Gastroesophageal sphincter (tissue), 4 donors: ENCODE data around the gene BTBD16. TPM values are rescaled to one million over a fixed set of nuclear protein-coding genes. Genes with fewer than 3 reads are reported as not detected.

Experiments
- ATAC-seq: fragments of 150-250 bp; one replicate; pipeline ENCODE4 v1.9.1; 2016; ENCODE audit warnings: mild to moderate bottlenecking, moderate library complexity
- H3K27ac ChIP-seq, 4 donors: fragments of 200-600 bp; sonication (generic) in 3 of 4; 1 replicate in 3 of 4; 2 replicates in 1 of 4; pipeline ENCODE4 v1.5.1; 2016 to 2019
- H3K27me3 ChIP-seq: fragments of 200-600 bp; sonication (generic); one replicate; pipeline ENCODE4 v1.5.1; 2019
- H3K36me3 ChIP-seq, 2 donors: fragments of 200-600 bp; sonication (generic); one replicate each; pipeline ENCODE4 v1.5.1; 2019; ENCODE audit warnings: control low read depth in 1 of 2
- H3K4me1 ChIP-seq, 3 donors: fragments of 200-600 bp; sonication (generic); 1 replicate in 2 of 3; 2 replicates in 1 of 3; pipeline ENCODE4 v1.5.1; 2016 to 2019; ENCODE audit warnings: control low read depth in 2 of 3
- H3K4me3 ChIP-seq, 2 donors: fragments of 200-600 bp; sonication (generic); one replicate each; pipeline ENCODE4 v1.5.1; 2019; ENCODE audit warnings: mild to moderate bottlenecking in 1 of 2, moderate library complexity in 1 of 2
- H3K9me3 ChIP-seq, 3 donors: fragments of 200-600 bp; sonication (generic); one replicate each; pipeline ENCODE4 v1.5.1; 2017 to 2019; ENCODE audit warnings: control low read depth in 2 of 3
- EP300 ChIP-seq: sonication (generic); formaldehyde crosslinking; IDR thresholded peaks from one replicate; pipeline ENCODE4 v1.6.1; 2017; ENCODE audit warnings: antibody characterized with exemption, mild to moderate bottlenecking
- POLR2A ChIP-seq, 2 donors: fragments of 450-650 bp; IDR thresholded peaks; one replicate each; pipeline ENCODE4 v1.6.1; 2017; ENCODE audit warnings: antibody characterized with exemption in 2 of 2, mild to moderate bottlenecking in 2 of 2, moderate library complexity in 1 of 2
- POLR2AphosphoS5 ChIP-seq: sonication (generic); formaldehyde crosslinking; IDR thresholded peaks from one replicate; pipeline ENCODE4 v1.6.1; 2017; ENCODE audit warnings: antibody characterized with exemption
- WGBS, 2 donors: methylation state at CpG; one replicate each; pipeline ENCODE4 v1.1.5; 2018; ENCODE audit warnings: low coverage in 1 of 2; 5-methylcytosine and 5-hydroxymethylcytosine counted together
- total RNA-seq, 4 donors: library from RNA; depleted of rRNA; stranded (reverse); fragments of >200 nt; gene quantifications; one replicate each; pipeline ENCODE4 v1.1.0, GENCODE V29; 2016
- TF ChIP-seq, protein P1 (sequence below), 4 experiments: fragments of 200-600 bp in 2 of 4; fragments of 450-650 bp in 2 of 4; sonication (generic) in 1 of 4; IDR thresholded peaks; one replicate each; pipeline ENCODE4 v1.5.1; 2017 to 2019; ENCODE audit warnings: antibody characterized with exemption in 4 of 4, mild to moderate bottlenecking in 2 of 4, moderate library complexity in 2 of 4

The BTBD16 gene
- total RNA-seq, 4 donors from 2014 or later = not detected

DNA sequence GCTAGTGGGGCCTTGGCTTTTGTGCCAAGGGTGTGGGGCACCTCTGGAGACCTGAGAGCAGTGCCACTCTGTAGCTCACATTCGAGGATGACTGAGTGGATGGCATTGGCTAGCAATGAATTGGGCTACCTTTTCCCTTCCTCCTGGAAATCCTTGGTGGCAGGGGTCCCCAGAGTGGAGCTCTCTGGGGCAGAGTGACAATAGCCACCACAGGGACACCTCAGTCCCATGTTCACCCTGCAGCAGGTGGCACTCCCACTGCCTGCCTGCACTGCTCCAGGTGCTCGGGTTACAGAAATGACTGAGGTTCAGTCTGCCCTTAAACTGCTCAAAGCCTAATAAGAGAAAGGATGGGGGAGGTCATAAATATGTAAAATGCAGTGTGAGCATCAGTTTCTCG, 17.8 kb downstream of the BTBD16 start:
- no peak overlapping the region for H3K27ac ChIP-seq
- H3K36me3 ChIP-seq = no peaks in the 10 kb centered on the region
- H3K4me3 ChIP-seq = no peak overlapping the region
- no peak for ATAC-seq
- no peaks in the 10 kb centered on the region for H3K4me1 ChIP-seq
- TF ChIP-seq POLR2AphosphoS5 = no peak
- TF ChIP-seq EP300 = no peak
- no peak for TF ChIP-seq POLR2A (IDR thresholded peaks at IDR 0.05)
- TF ChIP-seq, protein P1, sequence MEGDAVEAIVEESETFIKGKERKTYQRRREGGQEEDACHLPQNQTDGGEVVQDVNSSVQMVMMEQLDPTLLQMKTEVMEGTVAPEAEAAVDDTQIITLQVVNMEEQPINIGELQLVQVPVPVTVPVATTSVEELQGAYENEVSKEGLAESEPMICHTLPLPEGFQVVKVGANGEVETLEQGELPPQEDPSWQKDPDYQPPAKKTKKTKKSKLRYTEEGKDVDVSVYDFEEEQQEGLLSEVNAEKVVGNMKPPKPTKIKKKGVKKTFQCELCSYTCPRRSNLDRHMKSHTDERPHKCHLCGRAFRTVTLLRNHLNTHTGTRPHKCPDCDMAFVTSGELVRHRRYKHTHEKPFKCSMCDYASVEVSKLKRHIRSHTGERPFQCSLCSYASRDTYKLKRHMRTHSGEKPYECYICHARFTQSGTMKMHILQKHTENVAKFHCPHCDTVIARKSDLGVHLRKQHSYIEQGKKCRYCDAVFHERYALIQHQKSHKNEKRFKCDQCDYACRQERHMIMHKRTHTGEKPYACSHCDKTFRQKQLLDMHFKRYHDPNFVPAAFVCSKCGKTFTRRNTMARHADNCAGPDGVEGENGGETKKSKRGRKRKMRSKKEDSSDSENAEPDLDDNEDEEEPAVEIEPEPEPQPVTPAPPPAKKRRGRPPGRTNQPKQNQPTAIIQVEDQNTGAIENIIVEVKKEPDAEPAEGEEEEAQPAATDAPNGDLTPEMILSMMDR (IDR thresholded peaks at IDR 0.05) = no peak
- 60 to 80% methylated on average over 1 to 3 of the region's 3 CpGs for WGBS, 2 donors
- H3K9me3 ChIP-seq = no peaks in the 10 kb centered on the region
- no peaks in the 10 kb centered on the region for H3K27me3 ChIP-seq

DNA sequence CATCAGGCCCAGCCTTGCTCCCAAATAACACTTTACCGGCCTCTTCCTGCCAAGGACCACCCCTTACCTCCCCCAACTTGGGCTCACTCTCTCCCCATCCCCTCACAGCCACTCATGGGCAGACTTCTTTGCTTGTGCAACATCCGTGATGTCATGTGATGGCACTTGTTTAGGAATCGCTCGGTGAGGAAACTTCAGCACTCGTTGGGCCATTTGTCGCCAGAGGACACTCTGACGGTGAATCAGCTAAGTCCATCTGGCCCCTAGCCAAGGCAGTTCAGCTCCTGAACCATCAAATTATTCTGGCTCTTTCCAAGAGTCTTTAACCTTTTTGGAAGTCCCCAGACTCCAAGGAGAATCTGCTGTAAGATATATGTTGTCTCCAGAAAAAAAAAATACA, 19.2 kb downstream of the BTBD16 start:
- H3K4me1 ChIP-seq = no peaks in the 10 kb centered on the region
- WGBS, 2 donors = 71 to 80% methylated on average over 5 to 7 of the region's 7 CpGs
- no peaks in the 10 kb centered on the region for H3K9me3 ChIP-seq
- TF ChIP-seq POLR2A (IDR thresholded peaks at IDR 0.05) = no peak
- TF ChIP-seq, protein P1 (IDR thresholded peaks at IDR 0.05) = no peak
- no peak for TF ChIP-seq EP300
- TF ChIP-seq POLR2AphosphoS5 = no peak
- H3K36me3 ChIP-seq = no peaks in the 10 kb centered on the region
- no peaks in the 10 kb centered on the region for H3K27me3 ChIP-seq
- H3K27ac ChIP-seq = no peak overlapping the region
- no peak for ATAC-seq
- H3K4me3 ChIP-seq = no peak overlapping the region

DNA sequence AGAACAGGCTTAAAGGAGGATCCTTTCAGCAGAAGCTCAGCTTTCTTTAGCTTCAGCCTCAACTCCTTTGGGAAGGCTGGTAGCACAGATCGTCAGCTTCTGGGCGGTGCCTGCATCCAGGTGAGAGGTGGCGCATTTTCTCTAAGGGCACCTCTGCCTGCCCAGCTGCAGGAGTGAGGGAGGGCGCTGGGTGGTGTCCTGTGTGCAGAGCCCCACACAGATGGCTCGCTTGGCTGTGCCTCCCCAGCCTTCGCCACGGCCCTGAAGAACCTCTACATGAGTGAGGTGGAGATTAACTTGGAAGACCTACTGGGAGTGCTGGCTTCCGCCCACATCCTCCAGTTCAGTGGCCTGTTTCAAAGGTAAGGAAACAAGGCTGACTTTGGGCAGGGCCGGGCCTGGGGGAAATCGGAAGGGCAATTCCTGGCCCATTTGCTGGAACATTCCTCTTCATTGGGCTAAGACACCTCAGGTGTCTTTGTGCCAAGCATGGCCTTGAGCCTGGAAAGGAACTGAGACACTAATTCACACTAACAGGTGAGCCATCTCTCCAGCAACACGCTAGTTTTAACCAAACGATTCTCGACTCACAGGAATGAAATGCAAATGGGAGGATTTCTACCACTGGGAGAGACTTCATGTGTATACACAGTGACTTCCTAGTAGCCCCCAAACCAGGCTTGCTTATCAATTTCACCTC, 19.9 kb downstream of the BTBD16 start:
- no peak overlapping the region for H3K4me3 ChIP-seq
- no peak for ATAC-seq
- H3K4me1 ChIP-seq = no peaks in the 10 kb centered on the region
- TF ChIP-seq POLR2A (IDR thresholded peaks at IDR 0.05) = no peak
- H3K36me3 ChIP-seq = no peaks in the 10 kb centered on the region
- 84% methylated on average over 3 of the region's 13 CpGs; no CpG with 5 or more reads in 1 of the 2 donors for WGBS, 2 donors
- H3K27me3 ChIP-seq = no peaks in the 10 kb centered on the region
- H3K9me3 ChIP-seq = no peaks in the 10 kb centered on the region
- H3K27ac ChIP-seq = no peak overlapping the region

DNA sequence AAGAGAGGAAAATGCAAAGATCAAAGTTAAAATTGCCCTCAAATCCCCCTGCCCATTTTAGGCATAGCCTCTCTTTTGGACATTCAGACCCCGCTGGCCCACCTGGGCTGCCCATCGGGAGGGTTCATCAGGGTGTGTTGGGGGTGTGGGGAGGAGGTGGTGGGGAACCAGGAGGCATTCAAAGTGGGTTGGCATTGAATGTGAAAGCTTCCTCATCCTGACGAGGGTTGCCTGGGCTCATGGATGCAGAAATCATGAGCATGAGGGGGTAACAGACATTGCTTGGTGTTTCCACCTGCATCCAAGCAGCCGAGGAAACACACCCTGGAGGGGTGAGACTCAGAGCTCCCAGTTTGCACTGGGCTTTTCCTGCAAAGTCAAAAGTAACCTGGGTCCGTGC, 20.6 kb downstream of the BTBD16 start:
- H3K4me3 ChIP-seq = no peak overlapping the region
- no peaks in the 10 kb centered on the region for H3K9me3 ChIP-seq
- H3K27me3 ChIP-seq = no peaks in the 10 kb centered on the region
- no peak overlapping the region for H3K27ac ChIP-seq
- WGBS, 2 donors = 69 to 87% methylated on average over 2 to 4 of the region's 5 CpGs
- H3K4me1 ChIP-seq = no peaks in the 10 kb centered on the region
- no peak for TF ChIP-seq POLR2A (IDR thresholded peaks at IDR 0.05)
- TF ChIP-seq, protein P1 (IDR thresholded peaks at IDR 0.05) = no peak
- no peak for TF ChIP-seq POLR2AphosphoS5
- no peak for TF ChIP-seq EP300
- no peak for ATAC-seq
- no peaks in the 10 kb centered on the region for H3K36me3 ChIP-seq

DNA sequence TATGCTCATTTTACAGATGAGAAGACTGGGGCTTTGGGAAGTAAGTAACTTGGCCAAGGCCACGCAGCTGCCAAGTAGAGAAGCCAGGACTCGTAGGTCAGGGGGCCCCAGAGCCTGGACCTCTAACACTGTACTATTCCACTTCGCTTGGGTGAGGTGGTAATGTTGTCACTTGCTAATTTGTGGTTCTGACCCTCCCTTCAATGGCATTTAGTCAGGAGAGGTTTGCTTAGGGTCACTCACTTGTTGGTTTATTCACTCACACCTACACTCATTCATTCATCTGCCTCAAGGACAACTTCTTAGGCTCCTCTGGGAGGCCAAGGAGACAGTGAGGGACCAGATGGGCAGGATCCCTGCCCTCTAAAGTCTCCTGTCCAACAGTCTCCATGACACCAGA, 21.3 kb downstream of the BTBD16 start:
- no peak for ATAC-seq
- no peaks in the 10 kb centered on the region for H3K27me3 ChIP-seq
- H3K9me3 ChIP-seq = no peaks in the 10 kb centered on the region
- no peak overlapping the region for H3K4me3 ChIP-seq
- no peak overlapping the region for H3K27ac ChIP-seq
- WGBS, 2 donors = 95 to 100% methylated on average over 1 to 3 of the region's 3 CpGs
- TF ChIP-seq, protein P1 (IDR thresholded peaks at IDR 0.05) = no peak
- TF ChIP-seq POLR2A (IDR thresholded peaks at IDR 0.05) (no peak), EP300 (no peak), POLR2AphosphoS5 (no peak)
- no peaks in the 10 kb centered on the region for H3K36me3 ChIP-seq
- H3K4me1 ChIP-seq = no peaks in the 10 kb centered on the region
